ENCODE results near the gene MRPL20. TPM values are rescaled to one million over a fixed set of nuclear protein-coding genes. Genes with fewer than 3 reads are reported as not detected.

The MRPL20 gene
- total RNA-seq, 1 experiment from 2014 or later, result 90.8 TPM

DNA sequence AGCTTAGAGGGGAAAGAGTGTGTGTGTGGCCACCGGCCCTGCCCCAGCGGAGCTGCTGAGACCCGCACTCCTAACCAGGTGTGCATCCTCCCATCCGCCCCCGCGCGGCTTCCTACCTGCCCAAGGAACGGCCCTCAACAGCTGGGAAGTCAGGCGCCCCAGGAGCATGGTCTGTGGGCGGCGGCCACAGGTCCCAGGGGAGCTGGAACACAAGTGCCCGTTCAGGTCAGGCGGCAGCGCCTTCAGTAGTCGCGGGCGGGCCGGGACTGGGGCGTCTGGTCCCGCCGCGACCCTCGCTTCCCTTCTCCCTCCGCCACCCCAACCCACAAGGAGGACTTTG lies 32.5 kb downstream of the MRPL20 start:
- Histone ChIP-seq H3K9me3 (ENCODE audit: insufficient read depth, low read depth) (no peaks in the 10 kb centered on the region), H3K27ac (peak overlapping the region; percentile 35), H3K9me2 (ENCODE audit: insufficient read depth) (no peaks in the 10 kb centered on the region), H3K4me2 (peak overlapping the region; percentile 91), H3K4me1 (replicated peaks; ENCODE audit: insufficient read depth) (peaks cover 16% of the 10 kb centered on the region), H3K36me3 (ENCODE audit: low read depth) (no peaks in the 10 kb centered on the region; the same call in 1 of the 2 replicates), H4K20me1 (ENCODE audit: insufficient read depth) (no peaks in the 10 kb centered on the region), H3F3A (ENCODE audit: insufficient read depth, low read depth) (peaks cover 32% of the 10 kb centered on the region; the same call in 1 of the 2 replicates), H2AFZ (peak overlapping the region; percentile 77), H3K27me3 (ENCODE audit: insufficient read depth, low read depth) (no peaks in the 10 kb centered on the region), H3K79me2 (ENCODE audit: low read depth) (peaks cover 25% of the 10 kb centered on the region), H3K4me3 (peak overlapping the region; percentile 81)
- CTCF ChIA-PET, result interaction anchor here (0.6 to 1.2 kb wide), 2 partner anchors 26 to 77 kb away, joined by 4 read pairs; no protein-coding TSS in a partner anchor
- intact Hi-C loops (cut with micrococcal nuclease; ENCODE audit: unreplicated experiment), result loop anchor here (10.0 kb wide), 1 partner anchor 130 kb away; no protein-coding TSS in a partner anchor
- no TSS peak for BruUV-seq (replicated peaks)
- TF ChIP-seq EZH2 (IDR thresholded peaks at IDR 0.05; ENCODE audit: low read depth), result no peak
- TF ChIP-seq, protein P1, sequence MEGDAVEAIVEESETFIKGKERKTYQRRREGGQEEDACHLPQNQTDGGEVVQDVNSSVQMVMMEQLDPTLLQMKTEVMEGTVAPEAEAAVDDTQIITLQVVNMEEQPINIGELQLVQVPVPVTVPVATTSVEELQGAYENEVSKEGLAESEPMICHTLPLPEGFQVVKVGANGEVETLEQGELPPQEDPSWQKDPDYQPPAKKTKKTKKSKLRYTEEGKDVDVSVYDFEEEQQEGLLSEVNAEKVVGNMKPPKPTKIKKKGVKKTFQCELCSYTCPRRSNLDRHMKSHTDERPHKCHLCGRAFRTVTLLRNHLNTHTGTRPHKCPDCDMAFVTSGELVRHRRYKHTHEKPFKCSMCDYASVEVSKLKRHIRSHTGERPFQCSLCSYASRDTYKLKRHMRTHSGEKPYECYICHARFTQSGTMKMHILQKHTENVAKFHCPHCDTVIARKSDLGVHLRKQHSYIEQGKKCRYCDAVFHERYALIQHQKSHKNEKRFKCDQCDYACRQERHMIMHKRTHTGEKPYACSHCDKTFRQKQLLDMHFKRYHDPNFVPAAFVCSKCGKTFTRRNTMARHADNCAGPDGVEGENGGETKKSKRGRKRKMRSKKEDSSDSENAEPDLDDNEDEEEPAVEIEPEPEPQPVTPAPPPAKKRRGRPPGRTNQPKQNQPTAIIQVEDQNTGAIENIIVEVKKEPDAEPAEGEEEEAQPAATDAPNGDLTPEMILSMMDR (conservative IDR thresholded peaks at IDR 0.05), result no peak
- POLR2A ChIA-PET (ENCODE audit: unreplicated experiment), result interaction anchor here (0.8 to 0.9 kb wide), 2 partner anchors 14 to 25 kb away, joined by 4 to 8 read pairs; partner anchors contain the start of gene CCNL2
- no peak for DNase-seq

DNA sequence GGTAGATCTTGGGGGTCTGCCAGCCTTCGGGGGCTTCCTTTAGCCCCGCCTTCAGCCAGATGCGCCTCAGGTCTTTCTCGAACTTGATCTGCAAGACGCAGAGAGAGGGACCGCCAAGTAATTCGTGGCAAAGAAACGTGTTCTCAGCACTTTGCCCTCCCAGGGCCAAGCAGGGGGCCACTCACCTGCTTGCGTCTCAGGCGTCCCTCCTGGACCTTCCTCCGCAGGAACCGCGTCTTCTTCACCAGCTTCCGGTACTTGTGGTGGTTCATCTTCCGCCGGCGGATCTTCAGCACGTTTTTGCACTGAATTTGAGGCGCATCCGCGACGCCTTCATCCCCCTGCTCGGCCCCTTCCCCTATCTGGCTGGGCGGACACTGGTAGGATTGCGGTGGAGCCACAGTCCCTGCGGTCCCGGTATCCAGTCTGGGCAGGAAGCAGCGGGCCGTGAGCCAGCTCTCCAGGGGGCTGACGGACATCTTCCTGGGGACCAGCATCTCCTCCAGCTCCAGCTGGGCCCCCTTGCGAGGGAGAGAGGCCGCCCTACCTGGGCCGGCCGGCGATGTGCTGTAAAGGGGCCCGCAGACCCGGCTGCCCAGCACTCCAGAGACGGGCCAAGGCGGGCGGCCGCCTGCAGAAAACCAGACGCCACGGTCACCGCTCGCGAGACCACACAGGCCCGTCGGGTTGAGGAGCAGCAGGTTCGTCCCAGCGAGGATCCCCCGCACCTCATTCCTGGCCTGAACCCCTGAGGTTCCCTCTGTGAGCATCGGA lies 33.1 kb downstream of the MRPL20 start:
- H3K4me3 ChIP-seq, result peak overlapping the region; percentile 81
- no peak overlapping the region for H3K27ac ChIP-seq
- DNase-seq, result no peak
- TF ChIP-seq, protein P1 (conservative IDR thresholded peaks at IDR 0.05), result no peak
- TF ChIP-seq EZH2 (IDR thresholded peaks at IDR 0.05; ENCODE audit: low read depth), result no peak
- H3K27me3 ChIP-seq (ENCODE audit: insufficient read depth, low read depth), result no peaks in the 10 kb centered on the region
- H3K36me3 ChIP-seq (ENCODE audit: low read depth), result no peaks in the 10 kb centered on the region; the same call in 1 of the 2 replicates
- BruUV-seq (replicated peaks), result TSS peak; percentile 73
- no peaks in the 10 kb centered on the region for H4K20me1 ChIP-seq (ENCODE audit: insufficient read depth)
- H3K4me2 ChIP-seq, result peak overlapping the region; percentile 91
- CTCF ChIA-PET, result no interaction called here
- POLR2A ChIA-PET (ENCODE audit: unreplicated experiment), result no interaction called here
- H3F3A ChIP-seq (ENCODE audit: insufficient read depth, low read depth), result peaks cover 32% of the 10 kb centered on the region; the same call in 1 of the 2 replicates
- no peaks in the 10 kb centered on the region for H3K9me3 ChIP-seq (ENCODE audit: insufficient read depth, low read depth)
- intact Hi-C loops (cut with micrococcal nuclease; ENCODE audit: unreplicated experiment), result loop anchor here (2.0 to 10.0 kb wide), 2 partner anchors 29 to 131 kb away; no protein-coding TSS in a partner anchor
- H3K9me2 ChIP-seq (ENCODE audit: insufficient read depth), result no peaks in the 10 kb centered on the region
- peak overlapping the region; percentile 77; the same call in 1 of the 2 replicates for H2AFZ ChIP-seq
- H3K79me2 ChIP-seq (ENCODE audit: low read depth), result peaks cover 25% of the 10 kb centered on the region
- peaks cover 16% of the 10 kb centered on the region for H3K4me1 ChIP-seq (replicated peaks; ENCODE audit: insufficient read depth)

DNA sequence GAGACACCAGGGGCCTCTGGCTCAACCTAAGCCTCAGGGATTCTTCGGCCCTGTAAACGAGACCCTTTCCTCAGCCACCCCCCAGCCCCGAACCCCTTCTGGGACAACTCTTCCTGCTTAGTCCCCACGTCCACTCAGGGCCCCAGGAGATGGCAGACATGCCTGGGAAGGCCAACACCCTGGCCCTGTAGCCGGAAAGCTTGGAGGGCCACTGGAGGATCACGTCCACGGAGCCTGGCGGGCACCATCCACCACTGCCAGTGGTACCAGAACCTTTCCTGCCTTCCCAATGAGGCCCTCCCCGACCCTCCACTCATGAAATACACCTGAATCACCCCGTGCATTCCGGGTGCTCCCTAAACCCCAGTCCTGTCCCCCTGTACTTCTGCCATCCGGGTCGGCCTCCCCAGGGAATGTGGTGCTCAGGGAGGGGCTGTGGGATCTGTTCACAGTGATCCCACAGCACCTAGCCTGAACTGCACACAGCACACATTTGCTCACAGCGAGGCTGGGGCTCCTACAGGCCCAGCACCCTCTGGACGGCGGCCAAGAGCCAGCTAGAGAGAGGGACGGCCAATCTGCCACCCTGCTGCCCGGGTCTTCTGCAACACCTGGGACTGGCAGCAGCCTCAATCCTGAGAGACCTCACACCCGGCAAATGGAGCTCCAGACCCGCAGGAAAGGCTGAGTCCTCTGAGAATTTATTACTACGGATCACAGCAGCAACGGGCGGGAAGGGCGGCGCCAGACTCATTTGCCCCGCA lies 33.9 kb downstream of the MRPL20 start:
- no TSS peak for BruUV-seq (replicated peaks)
- H2AFZ ChIP-seq, result no peak overlapping the region
- H3K4me3 ChIP-seq, result peak overlapping the region; percentile 81
- no peak for DNase-seq
- intact Hi-C loops (cut with micrococcal nuclease; ENCODE audit: unreplicated experiment), result loop anchor here (2.0 to 10.0 kb wide), 2 partner anchors 28 to 132 kb away; no protein-coding TSS in a partner anchor
- H3F3A ChIP-seq (ENCODE audit: insufficient read depth, low read depth), result peaks cover 32% of the 10 kb centered on the region; the same call in 1 of the 2 replicates
- no peaks in the 10 kb centered on the region for H4K20me1 ChIP-seq (ENCODE audit: insufficient read depth)
- H3K79me2 ChIP-seq (ENCODE audit: low read depth), result peaks cover 25% of the 10 kb centered on the region
- peaks cover 16% of the 10 kb centered on the region for H3K4me1 ChIP-seq (replicated peaks; ENCODE audit: insufficient read depth)
- ChIA-PET POLR2A (ENCODE audit: unreplicated experiment) (no interaction called here), CTCF (no interaction called here)
- H3K9me2 ChIP-seq (ENCODE audit: insufficient read depth), result no peaks in the 10 kb centered on the region
- no peaks in the 10 kb centered on the region for H3K9me3 ChIP-seq (ENCODE audit: insufficient read depth, low read depth)
- H3K36me3 ChIP-seq (ENCODE audit: low read depth), result no peaks in the 10 kb centered on the region; the same call in 1 of the 2 replicates
- no peak overlapping the region for H3K27ac ChIP-seq
- TF ChIP-seq EZH2 (IDR thresholded peaks at IDR 0.05; ENCODE audit: low read depth), result no peak
- TF ChIP-seq, protein P1 (conservative IDR thresholded peaks at IDR 0.05), result no peak
- no peaks in the 10 kb centered on the region for H3K27me3 ChIP-seq (ENCODE audit: insufficient read depth, low read depth)
- peak overlapping the region; percentile 91 for H3K4me2 ChIP-seq

Data from PC-9 (cell line).